ENCODE data around the gene TFDP2.

GRCh38 chr3:141929341-141929995, 219.9 kb downstream of the TFDP2 start:
- TF ChIP-seq CTCF (IDR thresholded peaks at IDR 0.05) (no peak), POLR2AphosphoS5 (IDR thresholded peaks at IDR 0.05) (no peak)
